ENCODE data around the gene TALDO1. TPM values are rescaled to one million over a fixed set of nuclear protein-coding genes. Genes with fewer than 3 reads are reported as not detected.

TALDO1 gene
- total and polyA plus RNA-seq, 2 donors (not counting 3 experiments of a cell fraction or from before 2014, with no cell fraction given): 211 to 294 TPM

DNA sequence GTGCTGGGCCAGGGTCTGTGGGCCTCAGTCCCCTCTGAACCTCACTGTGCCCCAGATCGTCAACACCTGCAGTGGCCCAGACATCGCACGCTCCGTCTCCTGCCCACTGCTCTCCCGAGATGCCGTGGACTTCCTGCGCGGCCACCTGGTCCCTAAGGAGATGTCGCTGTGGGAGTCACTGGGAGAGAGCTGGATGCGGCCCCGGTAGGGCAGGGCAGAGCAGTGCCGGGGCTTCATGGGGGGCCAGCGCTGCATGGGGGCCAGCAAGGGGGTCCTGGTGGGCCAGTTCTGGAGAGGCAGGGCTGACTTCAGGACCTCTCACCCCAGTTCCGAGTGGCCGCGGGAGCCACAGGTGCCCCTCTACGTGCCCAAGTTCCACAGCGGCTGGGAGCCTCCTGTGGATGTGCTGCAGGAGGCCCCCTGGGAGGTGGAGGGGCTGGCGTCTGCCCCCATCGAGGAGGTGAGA, 24.9 kb upstream of the TALDO1 start:
- Histone ChIP-seq H2AFZ (ENCODE audit: low read depth, low read length) (no peak overlapping the region), H4K20me1 (replicated peaks; ENCODE audit: control insufficient read depth, extremely low read depth, insufficient read depth, low read length) (no peaks in the 10 kb centered on the region), H3K4me3 (replicated peaks in 1 of 3; ENCODE audit: insufficient read depth in 1 of 3, low read depth in 1 of 3, low read length in 3 of 3) (no peak overlapping the region), H3K4me2 (ENCODE audit: insufficient read depth, low read length) (no peak overlapping the region), H3K79me2 (ENCODE audit: control insufficient read depth, insufficient read depth, low read length) (no peaks in the 10 kb centered on the region), H3K27me3 (ENCODE audit: control insufficient read depth in 2 of 2, insufficient read depth in 2 of 2, low read length in 2 of 2) (peaks cover 22 to 23% of the 10 kb centered on the region in 2 experiments), H3K36me3 (ENCODE audit: control insufficient read depth in 2 of 2, extremely low read depth in 1 of 2, insufficient read depth in 2 of 2, low read length in 2 of 2) (no peaks in the 10 kb centered on the region), H3K9me1 (replicated peaks; ENCODE audit: control insufficient read depth, extremely low read depth, insufficient read depth, low read length) (no peaks in the 10 kb centered on the region), H3K4me1 (ENCODE audit: control insufficient read depth, extremely low read depth, insufficient read depth, low read length) (peaks cover 3% of the 10 kb centered on the region), H3K9ac (replicated peaks; ENCODE audit: extremely low read depth, insufficient read depth, low read length) (no peak overlapping the region), H3K27ac (ENCODE audit: insufficient read depth, low read depth, low read length) (no peak overlapping the region), H3K9me3 (replicated peaks; ENCODE audit: control insufficient read depth, insufficient read depth, low read length) (no peaks in the 10 kb centered on the region)
- no peak for TF ChIP-seq POLR2A (IDR thresholded peaks at IDR 0.05; ENCODE audit: low read depth, low read length)
- TF ChIP-seq, protein P1, sequence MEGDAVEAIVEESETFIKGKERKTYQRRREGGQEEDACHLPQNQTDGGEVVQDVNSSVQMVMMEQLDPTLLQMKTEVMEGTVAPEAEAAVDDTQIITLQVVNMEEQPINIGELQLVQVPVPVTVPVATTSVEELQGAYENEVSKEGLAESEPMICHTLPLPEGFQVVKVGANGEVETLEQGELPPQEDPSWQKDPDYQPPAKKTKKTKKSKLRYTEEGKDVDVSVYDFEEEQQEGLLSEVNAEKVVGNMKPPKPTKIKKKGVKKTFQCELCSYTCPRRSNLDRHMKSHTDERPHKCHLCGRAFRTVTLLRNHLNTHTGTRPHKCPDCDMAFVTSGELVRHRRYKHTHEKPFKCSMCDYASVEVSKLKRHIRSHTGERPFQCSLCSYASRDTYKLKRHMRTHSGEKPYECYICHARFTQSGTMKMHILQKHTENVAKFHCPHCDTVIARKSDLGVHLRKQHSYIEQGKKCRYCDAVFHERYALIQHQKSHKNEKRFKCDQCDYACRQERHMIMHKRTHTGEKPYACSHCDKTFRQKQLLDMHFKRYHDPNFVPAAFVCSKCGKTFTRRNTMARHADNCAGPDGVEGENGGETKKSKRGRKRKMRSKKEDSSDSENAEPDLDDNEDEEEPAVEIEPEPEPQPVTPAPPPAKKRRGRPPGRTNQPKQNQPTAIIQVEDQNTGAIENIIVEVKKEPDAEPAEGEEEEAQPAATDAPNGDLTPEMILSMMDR (IDR thresholded peaks at IDR 0.05; ENCODE audit: extremely low read depth in 1 of 2, insufficient read depth in 1 of 2, low read depth in 1 of 2, low read length in 2 of 2): no peak
- TF ChIP-seq GATA2 (IDR thresholded peaks at IDR 0.05; ENCODE audit: insufficient read depth, insufficient read length, low read depth, low read length): no peak
- no peak for TF ChIP-seq JUN (IDR thresholded peaks at IDR 0.05; ENCODE audit: borderline replicate concordance, insufficient read depth, insufficient read length, low read depth)
- ChIA-PET CTCF (interaction anchor here (0.9 to 3.9 kb wide), 14 partner anchors 8 to 168 kb away, joined by 3 to 36 read pairs (median 4); partner anchors contain the start of genes DEAF1, EPS8L2, LMNTD2 and TALDO1), POLR2A (no interaction called here)
- FAIRE-seq: no peak
- intact Hi-C loops (cut with micrococcal nuclease) (no loop called here), dilution Hi-C loops (cut with MboI; ENCODE audit: extremely low pct_ligation_motif_present, low sequenced_read_pairs) (no loop called here)
- no TSS peak for BruUV-seq (replicated peaks)
- DNase-seq (ENCODE audit: low read depth, low spot score): no peak

All from endothelial cell of umbilical vein (primary cell).